SK-N-SH (cell line): ENCODE results near the gene NDUFV2.

Experiments used
- EZH2phosphoT487 ChIP-seq: fragments of 200-600 bp; sonication (generic); IDR thresholded peaks from 2 replicates; pipeline ENCODE4 v1.6.1; 2017; ENCODE audit warnings: low read depth, mixed run types, mild to moderate bottlenecking, antibody characterized with exemption, moderate library complexity, borderline replicate concordance
- RCOR1 ChIP-seq: fragments of 150-350 bp; IDR thresholded peaks from 2 replicates; pipeline ENCODE4 v1.6.1; 2017; ENCODE audit warnings: antibody characterized with exemption, low read length
- TF ChIP-seq, protein P1 (sequence below): fragments of 200-600 bp; sonication (generic); IDR thresholded peaks from 2 replicates; pipeline ENCODE4 v1.6.1; 2017; ENCODE audit warnings: antibody characterized with exemption, mild to moderate bottlenecking, moderate library complexity

DNA sequence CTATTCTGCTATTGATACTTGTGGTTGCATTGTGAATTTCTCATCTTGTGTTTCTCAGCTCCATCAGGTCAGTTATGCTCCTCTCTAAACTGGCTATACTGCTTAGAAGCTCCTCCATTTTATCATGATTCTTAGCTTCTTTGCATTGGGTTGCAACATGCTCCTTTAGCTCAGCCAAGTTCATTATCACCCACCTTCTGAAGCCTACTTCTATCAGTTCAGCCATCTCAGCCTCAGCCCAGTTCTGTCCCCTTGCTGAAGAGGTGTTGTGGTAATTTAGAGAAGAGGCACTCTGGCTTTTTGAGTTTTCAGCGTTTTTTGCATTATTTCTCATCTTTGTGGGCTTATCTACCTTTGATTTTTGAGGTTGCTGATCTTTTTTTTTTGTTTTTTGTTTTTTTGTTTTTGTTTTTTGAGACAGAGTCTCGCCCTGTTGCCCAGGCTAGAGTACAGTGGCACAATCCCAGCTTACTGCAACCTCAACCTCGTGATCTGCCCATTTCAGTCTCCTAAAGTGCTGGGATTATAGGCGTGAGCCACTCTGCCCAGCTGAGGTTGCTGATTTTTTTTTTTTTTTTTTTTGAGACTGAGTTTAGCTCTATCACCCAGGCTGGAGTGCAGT lies 70.1 kb downstream of the NDUFV2 start:
- TF ChIP-seq EZH2phosphoT487 = no peak
- no peak for TF ChIP-seq RCOR1
- TF ChIP-seq, protein P1, sequence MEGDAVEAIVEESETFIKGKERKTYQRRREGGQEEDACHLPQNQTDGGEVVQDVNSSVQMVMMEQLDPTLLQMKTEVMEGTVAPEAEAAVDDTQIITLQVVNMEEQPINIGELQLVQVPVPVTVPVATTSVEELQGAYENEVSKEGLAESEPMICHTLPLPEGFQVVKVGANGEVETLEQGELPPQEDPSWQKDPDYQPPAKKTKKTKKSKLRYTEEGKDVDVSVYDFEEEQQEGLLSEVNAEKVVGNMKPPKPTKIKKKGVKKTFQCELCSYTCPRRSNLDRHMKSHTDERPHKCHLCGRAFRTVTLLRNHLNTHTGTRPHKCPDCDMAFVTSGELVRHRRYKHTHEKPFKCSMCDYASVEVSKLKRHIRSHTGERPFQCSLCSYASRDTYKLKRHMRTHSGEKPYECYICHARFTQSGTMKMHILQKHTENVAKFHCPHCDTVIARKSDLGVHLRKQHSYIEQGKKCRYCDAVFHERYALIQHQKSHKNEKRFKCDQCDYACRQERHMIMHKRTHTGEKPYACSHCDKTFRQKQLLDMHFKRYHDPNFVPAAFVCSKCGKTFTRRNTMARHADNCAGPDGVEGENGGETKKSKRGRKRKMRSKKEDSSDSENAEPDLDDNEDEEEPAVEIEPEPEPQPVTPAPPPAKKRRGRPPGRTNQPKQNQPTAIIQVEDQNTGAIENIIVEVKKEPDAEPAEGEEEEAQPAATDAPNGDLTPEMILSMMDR = no peak
